ENCODE results near the gene KIAA0513. TPM values are rescaled to one million over a fixed set of nuclear protein-coding genes. Genes with fewer than 3 reads are reported as not detected.

KIAA0513 gene
- total RNA-seq, 1 experiment from 2014 or later: 7.8 TPM

- TF ChIP-seq ZSCAN18 (CRISPR knock-in tag; IDR thresholded peaks at IDR 0.05) (no peak), JAZF1 (CRISPR knock-in tag; IDR thresholded peaks at IDR 0.05) (no peak), GTF2I (CRISPR knock-in tag; conservative IDR thresholded peaks at IDR 0.05) (no peak), ATF1 (CRISPR knock-in tag; IDR thresholded peaks at IDR 0.05) (no peak), ZNF317 (CRISPR knock-in tag; IDR thresholded peaks at IDR 0.05; ENCODE audit: borderline replicate concordance, low read depth) (no peak), SP1 (CRISPR knock-in tag; conservative IDR thresholded peaks at IDR 0.05) (no peak), SMAD3 (CRISPR knock-in tag; IDR thresholded peaks at IDR 0.05; ENCODE audit: borderline replicate concordance) (no peak), NR2C2 (CRISPR knock-in tag; IDR thresholded peaks at IDR 0.05) (no peak), ZNF416 (CRISPR knock-in tag; IDR thresholded peaks at IDR 0.05) (no peak), KAT7 (CRISPR knock-in tag; IDR thresholded peaks at IDR 0.05; ENCODE audit: borderline replicate concordance) (no peak)
- TF ChIP-seq, protein P1, sequence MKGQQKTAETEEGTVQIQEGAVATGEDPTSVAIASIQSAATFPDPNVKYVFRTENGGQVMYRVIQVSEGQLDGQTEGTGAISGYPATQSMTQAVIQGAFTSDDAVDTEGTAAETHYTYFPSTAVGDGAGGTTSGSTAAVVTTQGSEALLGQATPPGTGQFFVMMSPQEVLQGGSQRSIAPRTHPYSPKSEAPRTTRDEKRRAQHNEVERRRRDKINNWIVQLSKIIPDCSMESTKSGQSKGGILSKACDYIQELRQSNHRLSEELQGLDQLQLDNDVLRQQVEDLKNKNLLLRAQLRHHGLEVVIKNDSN (CRISPR knock-in tag; IDR thresholded peaks at IDR 0.05): no peak
- TF ChIP-seq, protein P2, sequence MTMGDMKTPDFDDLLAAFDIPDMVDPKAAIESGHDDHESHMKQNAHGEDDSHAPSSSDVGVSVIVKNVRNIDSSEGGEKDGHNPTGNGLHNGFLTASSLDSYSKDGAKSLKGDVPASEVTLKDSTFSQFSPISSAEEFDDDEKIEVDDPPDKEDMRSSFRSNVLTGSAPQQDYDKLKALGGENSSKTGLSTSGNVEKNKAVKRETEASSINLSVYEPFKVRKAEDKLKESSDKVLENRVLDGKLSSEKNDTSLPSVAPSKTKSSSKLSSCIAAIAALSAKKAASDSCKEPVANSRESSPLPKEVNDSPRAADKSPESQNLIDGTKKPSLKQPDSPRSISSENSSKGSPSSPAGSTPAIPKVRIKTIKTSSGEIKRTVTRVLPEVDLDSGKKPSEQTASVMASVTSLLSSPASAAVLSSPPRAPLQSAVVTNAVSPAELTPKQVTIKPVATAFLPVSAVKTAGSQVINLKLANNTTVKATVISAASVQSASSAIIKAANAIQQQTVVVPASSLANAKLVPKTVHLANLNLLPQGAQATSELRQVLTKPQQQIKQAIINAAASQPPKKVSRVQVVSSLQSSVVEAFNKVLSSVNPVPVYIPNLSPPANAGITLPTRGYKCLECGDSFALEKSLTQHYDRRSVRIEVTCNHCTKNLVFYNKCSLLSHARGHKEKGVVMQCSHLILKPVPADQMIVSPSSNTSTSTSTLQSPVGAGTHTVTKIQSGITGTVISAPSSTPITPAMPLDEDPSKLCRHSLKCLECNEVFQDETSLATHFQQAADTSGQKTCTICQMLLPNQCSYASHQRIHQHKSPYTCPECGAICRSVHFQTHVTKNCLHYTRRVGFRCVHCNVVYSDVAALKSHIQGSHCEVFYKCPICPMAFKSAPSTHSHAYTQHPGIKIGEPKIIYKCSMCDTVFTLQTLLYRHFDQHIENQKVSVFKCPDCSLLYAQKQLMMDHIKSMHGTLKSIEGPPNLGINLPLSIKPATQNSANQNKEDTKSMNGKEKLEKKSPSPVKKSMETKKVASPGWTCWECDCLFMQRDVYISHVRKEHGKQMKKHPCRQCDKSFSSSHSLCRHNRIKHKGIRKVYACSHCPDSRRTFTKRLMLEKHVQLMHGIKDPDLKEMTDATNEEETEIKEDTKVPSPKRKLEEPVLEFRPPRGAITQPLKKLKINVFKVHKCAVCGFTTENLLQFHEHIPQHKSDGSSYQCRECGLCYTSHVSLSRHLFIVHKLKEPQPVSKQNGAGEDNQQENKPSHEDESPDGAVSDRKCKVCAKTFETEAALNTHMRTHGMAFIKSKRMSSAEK (CRISPR knock-in tag; IDR thresholded peaks at IDR 0.05; ENCODE audit: borderline replicate concordance): no peak
Measured at GRCh38 chr16:85089525-85089924, 61.9 kb downstream of the KIAA0513 start (continued).

GRCh38 chr16:85090181-85090580 lies 62.6 kb downstream of the KIAA0513 start:
- no peak for ATAC-seq
- DNase-seq (ENCODE audit: low spot score): no peak
- CTCF ChIA-PET: interaction anchor here (0.9 kb wide), 1 partner anchor 13 kb away, joined by 3 read pairs; no protein-coding TSS in a partner anchor

More at GRCh38 chr16:85090181-85090580, 62.6 kb downstream of the KIAA0513 start:
- Mint-ChIP-seq H3K27me3 (ENCODE audit: low read depth) (peaks cover 17% of the 10 kb centered on the region), H3K27ac (no peak overlapping the region), H3K9me3 (no peaks in the 10 kb centered on the region), H3K4me3 (no peak overlapping the region), H3K36me3 (no peaks in the 10 kb centered on the region), H3K4me1 (peaks cover 19% of the 10 kb centered on the region)
- POLR2A ChIA-PET: no interaction called here
- TF ChIP-seq FOXJ3 (CRISPR knock-in tag; IDR thresholded peaks at IDR 0.05; ENCODE audit: borderline replicate concordance) (no peak), TP53 (CRISPR knock-in tag; IDR thresholded peaks at IDR 0.05) (no peak), TCF7 (CRISPR knock-in tag; IDR thresholded peaks at IDR 0.05; ENCODE audit: low read depth) (no peak), ZNF317 (CRISPR knock-in tag; IDR thresholded peaks at IDR 0.05; ENCODE audit: borderline replicate concordance, low read depth) (no peak), CDX4 (CRISPR knock-in tag; IDR thresholded peaks at IDR 0.05; ENCODE audit: borderline replicate concordance) (no peak), AR (CRISPR knock-in tag; IDR thresholded peaks at IDR 0.05) (no peak)
- TF ChIP-seq, protein P3, sequence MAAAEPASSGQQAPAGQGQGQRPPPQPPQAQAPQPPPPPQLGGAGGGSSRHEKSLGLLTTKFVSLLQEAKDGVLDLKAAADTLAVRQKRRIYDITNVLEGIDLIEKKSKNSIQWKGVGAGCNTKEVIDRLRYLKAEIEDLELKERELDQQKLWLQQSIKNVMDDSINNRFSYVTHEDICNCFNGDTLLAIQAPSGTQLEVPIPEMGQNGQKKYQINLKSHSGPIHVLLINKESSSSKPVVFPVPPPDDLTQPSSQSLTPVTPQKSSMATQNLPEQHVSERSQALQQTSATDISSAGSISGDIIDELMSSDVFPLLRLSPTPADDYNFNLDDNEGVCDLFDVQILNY (CRISPR knock-in tag; IDR thresholded peaks at IDR 0.05): no peak
- TF ChIP-seq, protein P4, sequence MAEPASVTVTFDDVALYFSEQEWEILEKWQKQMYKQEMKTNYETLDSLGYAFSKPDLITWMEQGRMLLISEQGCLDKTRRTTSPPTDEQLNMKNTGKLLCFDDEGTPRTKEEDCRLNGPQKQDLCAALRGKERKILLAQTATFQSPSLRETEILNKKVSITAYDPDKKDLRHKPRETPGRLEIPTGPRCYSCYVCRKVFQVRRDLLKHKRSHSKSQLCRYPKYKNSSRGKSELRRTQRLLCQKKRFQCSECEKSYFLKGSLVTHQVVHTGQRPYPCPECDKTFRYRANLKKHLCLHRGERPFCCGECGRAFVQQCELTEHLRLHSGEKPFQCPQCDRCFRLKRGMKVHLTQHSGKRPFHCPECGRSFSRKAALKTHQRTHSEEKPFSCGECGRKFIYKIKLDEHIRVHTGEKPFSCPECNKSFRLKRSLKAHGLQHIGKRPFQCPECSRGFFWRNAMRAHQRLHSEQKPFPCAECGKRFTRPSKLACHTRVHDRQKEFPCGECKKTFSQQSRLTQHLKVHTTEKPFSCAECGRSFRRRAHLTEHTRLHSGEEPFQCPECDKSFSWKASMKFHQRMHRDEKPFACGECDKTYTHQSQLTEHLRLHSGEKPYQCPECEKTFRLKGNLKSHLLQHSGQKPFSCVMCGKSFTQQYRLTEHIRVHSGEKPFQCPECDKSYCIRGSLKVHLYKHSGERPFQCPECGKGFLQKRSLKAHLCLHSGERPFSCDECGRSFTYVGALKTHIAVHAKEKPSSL (CRISPR knock-in tag; conservative IDR thresholded peaks at IDR 0.05): no peak

All from WTC11 (cell line).